ENCODE results near the gene LDHD.
"Not testable (repeated sequence)": the region's sequence is repeated elsewhere in the genome, so short reads cannot be mapped to it uniquely, and the experiment has no call there.

Gene LDHD

DNA sequence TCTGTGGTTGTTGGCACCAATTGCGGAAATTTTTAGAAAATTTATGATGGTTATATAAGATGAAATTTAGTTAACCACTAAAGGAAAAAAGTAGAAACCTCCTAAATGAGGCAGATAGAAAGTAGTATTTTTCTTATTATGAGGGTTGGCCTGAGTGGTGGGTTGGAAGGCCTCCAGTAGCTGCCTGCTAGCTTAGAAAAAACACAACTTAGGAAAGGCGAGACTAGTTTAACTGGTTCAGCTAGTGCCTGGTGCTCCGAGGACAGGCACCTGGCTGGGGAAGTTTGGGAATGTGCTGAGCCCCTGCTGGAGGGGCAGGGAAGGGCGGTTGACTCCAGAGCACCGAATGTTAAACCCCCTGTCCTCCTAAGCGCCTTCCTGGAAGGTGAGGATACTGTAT is 19.9 kb downstream of the LDHD start:
- Histone ChIP-seq H3K27ac (ENCODE audit: low read length) (no peak overlapping the region), H3K36me3 (ENCODE audit: insufficient read depth, low read depth, low read length) (peaks cover 9% of the 10 kb centered on the region; the same call in 1 of the 2 replicates), H3K9me3 (ENCODE audit: insufficient read depth, low read depth, low read length) (no peaks in the 10 kb centered on the region), H3K4me3 (ENCODE audit: low read length) (no peak overlapping the region), H3K9ac (ENCODE audit: low read depth, low read length) (peak overlapping the region; percentile 30; the same call in 1 of the 2 replicates), H3K4me1 (ENCODE audit: insufficient read depth, low read length) (peaks cover 51% of the 10 kb centered on the region), H3K27me3 (ENCODE audit: insufficient read depth, low read length) (no peaks in the 10 kb centered on the region)

DNA sequence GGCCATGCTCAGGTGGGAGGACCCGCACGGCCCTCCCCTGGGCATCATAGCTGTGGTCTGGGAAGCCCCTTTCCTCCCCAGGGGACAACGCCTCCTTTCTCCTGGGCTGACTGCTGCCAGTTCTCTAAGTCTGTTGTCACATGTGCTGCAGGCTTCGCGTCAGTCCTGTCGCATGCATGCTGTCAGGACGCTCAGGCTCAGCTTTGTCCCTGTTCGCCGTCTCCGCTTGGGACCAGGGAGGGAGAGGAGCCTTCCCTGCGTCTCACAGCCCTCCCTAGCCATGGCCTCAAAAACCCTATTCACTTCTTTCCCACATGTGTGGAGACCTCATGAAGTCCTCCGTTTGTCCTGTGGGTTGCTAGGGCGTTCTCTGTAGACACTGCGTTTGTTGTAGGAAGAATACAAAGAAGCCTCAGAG is 21.4 kb downstream of the LDHD start:
- no peak overlapping the region for H3K4me3 ChIP-seq (ENCODE audit: low read length)
- no peak overlapping the region for H3K27ac ChIP-seq (ENCODE audit: low read length)
- H3K9me3 ChIP-seq (ENCODE audit: insufficient read depth, low read depth, low read length): no peaks in the 10 kb centered on the region
- peaks cover 47% of the 10 kb centered on the region for H3K4me1 ChIP-seq (ENCODE audit: insufficient read depth, low read length)
- no peak overlapping the region for H3K9ac ChIP-seq (ENCODE audit: low read depth, low read length)
- peaks cover 9% of the 10 kb centered on the region; the same call in 1 of the 2 replicates for H3K36me3 ChIP-seq (ENCODE audit: insufficient read depth, low read depth, low read length)
- no peaks in the 10 kb centered on the region for H3K27me3 ChIP-seq (ENCODE audit: insufficient read depth, low read length)

DNA sequence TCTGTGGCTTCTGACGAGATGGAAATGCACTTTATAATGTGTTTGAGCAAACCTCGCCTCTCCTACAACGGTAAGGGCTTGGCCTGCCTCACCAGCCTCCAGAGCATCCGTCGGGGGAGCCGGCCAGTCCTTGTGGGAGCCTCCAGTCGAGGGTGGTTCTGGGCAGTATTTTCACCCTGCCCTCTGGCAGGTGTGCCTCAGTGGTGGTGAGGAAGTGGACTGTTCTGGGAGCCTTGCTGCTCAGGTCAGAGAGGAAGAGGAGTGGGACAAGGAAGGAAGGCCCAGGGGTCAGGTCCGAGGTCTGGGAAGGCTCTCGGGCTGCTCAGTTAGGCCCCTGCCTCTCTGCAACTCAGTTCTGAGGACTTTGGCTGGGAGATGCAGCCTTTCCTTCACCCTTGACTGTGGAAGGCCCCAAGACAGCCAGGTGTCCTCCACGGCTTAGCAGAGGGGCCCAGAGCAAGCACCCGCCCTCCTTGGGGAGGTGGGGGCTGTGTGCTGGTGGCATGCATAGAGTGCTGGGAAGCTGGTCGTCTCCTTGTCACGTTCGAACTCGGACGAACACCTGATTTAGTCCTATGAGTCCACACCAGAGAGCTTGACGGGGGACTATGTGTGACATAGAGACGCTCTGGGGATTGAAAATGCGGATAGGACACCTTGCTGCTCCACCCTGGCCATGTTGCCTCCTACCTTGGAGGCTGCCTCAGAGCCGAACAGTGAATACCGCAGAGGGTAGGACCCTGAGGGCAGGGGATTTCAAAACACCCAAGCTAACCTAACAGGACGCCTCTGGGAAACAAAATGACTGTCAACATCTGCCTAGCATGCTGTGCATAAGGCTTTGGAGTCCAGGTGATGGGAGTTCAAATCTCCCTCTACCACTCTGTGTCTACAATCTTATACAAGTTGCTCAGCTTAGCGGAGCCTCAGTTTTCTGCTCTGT is 22.7 kb downstream of the LDHD start:
- Histone ChIP-seq H3K9me3 (ENCODE audit: insufficient read depth, low read depth, low read length) (no peaks in the 10 kb centered on the region), H3K36me3 (ENCODE audit: insufficient read depth, low read depth, low read length) (peaks cover 9% of the 10 kb centered on the region; the same call in 1 of the 2 replicates), H3K27ac (ENCODE audit: low read length) (no peak overlapping the region), H3K4me3 (ENCODE audit: low read length) (no peak overlapping the region), H3K4me1 (ENCODE audit: insufficient read depth, low read length) (peaks cover 34% of the 10 kb centered on the region), H3K9ac (ENCODE audit: low read depth, low read length) (no peak overlapping the region), H3K27me3 (ENCODE audit: insufficient read depth, low read length) (no peaks in the 10 kb centered on the region)

DNA sequence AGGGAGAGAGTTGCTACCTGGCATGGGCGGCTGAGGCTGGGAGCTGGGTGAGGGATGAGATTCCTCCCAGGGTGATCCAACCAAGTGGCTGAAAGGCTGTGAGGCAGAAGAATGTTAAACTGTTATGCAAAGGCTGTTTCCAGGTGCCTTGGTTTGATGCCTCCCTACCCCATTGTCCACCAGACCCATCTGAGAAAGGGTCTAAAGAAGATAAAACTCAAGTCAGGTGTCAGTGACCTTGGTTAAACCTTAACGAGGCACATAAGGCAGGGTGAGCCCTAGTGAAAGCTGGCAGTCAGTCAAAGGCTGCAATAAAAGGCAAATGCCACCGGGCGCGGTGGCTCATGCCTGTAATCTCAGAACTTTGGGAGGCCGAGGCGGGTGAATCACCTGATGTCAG is 23.8 kb downstream of the LDHD start:
- Histone ChIP-seq H3K27me3 (ENCODE audit: insufficient read depth, low read length) (no peaks in the 10 kb centered on the region), H3K4me1 (ENCODE audit: insufficient read depth, low read length) (peaks cover 23% of the 10 kb centered on the region), H3K27ac (ENCODE audit: low read length) (no peak overlapping the region), H3K9ac (ENCODE audit: low read depth, low read length) (no peak overlapping the region), H3K4me3 (ENCODE audit: low read length) (no peak overlapping the region), H3K9me3 (ENCODE audit: insufficient read depth, low read depth, low read length) (no peaks in the 10 kb centered on the region), H3K36me3 (ENCODE audit: insufficient read depth, low read depth, low read length) (peaks cover 9% of the 10 kb centered on the region; the same call in 1 of the 2 replicates)

DNA sequence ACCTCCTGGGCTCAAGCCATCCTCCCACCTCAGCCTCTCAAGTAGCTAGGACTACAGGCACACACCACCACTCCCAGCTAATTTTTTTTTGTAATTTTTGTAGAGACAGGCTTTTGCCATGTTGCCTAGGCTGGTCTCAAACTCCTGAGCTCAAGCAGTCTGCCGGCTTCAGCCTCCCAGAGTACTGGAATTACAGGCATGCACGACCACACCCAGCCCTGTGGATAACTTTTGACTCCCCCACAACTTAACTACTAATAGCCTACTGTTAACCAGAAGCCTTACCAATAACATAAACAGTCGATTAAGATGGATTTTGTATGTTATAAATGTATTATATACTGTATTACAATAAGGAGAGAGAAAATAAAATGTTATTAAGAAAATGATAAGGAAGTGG is 25.0 kb downstream of the LDHD start:
- H3K4me1 ChIP-seq (ENCODE audit: insufficient read depth, low read length): peaks cover 19% of the 10 kb centered on the region
- H3K4me3 ChIP-seq (ENCODE audit: low read length); H3K9ac ChIP-seq (ENCODE audit: low read depth, low read length); H3K27me3 ChIP-seq (ENCODE audit: insufficient read depth, low read length); H3K27ac ChIP-seq (ENCODE audit: low read length); H3K9me3 ChIP-seq (ENCODE audit: insufficient read depth, low read depth, low read length); H3K36me3 ChIP-seq (ENCODE audit: insufficient read depth, low read depth, low read length): not testable (repeated sequence)

DNA sequence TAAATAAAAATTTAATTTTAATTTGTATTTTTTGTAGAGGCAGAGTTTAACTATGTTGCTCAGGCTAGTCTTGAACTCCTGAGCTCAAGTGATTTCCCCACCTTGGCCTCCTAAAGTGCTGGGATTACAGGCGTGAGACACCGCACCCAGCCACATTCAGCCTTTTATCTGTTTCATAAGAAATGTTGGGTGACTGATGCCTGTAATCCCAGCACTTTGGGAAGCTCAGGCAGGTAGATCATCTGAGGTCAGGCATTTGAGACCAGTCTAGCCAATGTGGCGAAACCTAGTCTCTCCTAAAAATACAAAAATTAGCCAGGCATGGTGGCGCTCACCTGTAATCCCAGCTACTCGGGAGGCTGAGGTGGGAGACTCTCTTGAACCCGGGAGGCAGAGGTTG is 25.7 kb downstream of the LDHD start:
- not testable (repeated sequence) for H3K27ac ChIP-seq (ENCODE audit: low read length); H3K27me3 ChIP-seq (ENCODE audit: insufficient read depth, low read length); H3K9ac ChIP-seq (ENCODE audit: low read depth, low read length); H3K9me3 ChIP-seq (ENCODE audit: insufficient read depth, low read depth, low read length); H3K4me3 ChIP-seq (ENCODE audit: low read length); H3K36me3 ChIP-seq (ENCODE audit: insufficient read depth, low read depth, low read length)
- peaks cover 12% of the 10 kb centered on the region for H3K4me1 ChIP-seq (ENCODE audit: insufficient read depth, low read length)

DNA sequence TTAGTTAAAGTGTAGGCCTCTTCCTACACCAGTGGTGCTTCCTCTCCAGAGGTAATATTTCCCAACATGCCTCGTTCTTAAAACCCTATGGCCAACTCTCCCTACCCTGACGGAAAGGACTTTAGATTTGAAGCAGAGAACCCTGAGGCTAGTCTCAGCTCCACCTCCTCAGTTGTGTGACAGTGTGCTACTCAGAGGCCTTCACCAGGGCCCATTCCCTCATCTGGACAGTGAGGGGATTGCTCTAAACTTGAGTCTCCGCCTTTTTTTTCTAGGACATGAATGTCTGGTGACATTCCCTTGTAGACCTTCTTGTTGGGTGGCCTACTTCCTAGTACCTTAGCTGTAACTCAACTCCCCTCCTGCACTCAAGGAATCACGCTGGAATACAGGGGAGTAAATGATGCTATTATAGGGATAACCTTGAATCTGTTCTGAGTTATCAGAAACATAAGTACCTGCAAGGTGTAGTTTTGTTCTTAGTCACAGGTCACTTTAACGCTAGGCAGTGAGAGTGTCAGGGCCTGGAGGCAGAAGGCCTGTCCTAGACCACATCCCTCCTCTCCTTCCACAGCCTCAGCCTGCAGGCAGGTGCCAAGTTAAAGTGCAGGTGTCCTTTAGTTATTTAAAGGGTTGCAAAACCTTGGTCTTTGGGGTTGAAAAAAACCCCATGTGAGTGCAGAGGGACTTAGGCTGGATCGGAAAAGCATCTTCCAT is 26.9 kb downstream of the LDHD start:
- Histone ChIP-seq H3K27me3 (ENCODE audit: insufficient read depth, low read length) (no peaks in the 10 kb centered on the region), H3K4me3 (ENCODE audit: low read length) (no peak overlapping the region), H3K4me1 (ENCODE audit: insufficient read depth, low read length) (peaks cover 12% of the 10 kb centered on the region), H3K36me3 (ENCODE audit: insufficient read depth, low read depth, low read length) (peaks cover 4% of the 10 kb centered on the region; the same call in 1 of the 2 replicates), H3K9me3 (ENCODE audit: insufficient read depth, low read depth, low read length) (no peaks in the 10 kb centered on the region), H3K9ac (ENCODE audit: low read depth, low read length) (no peak overlapping the region), H3K27ac (ENCODE audit: low read length) (no peak overlapping the region)

DNA sequence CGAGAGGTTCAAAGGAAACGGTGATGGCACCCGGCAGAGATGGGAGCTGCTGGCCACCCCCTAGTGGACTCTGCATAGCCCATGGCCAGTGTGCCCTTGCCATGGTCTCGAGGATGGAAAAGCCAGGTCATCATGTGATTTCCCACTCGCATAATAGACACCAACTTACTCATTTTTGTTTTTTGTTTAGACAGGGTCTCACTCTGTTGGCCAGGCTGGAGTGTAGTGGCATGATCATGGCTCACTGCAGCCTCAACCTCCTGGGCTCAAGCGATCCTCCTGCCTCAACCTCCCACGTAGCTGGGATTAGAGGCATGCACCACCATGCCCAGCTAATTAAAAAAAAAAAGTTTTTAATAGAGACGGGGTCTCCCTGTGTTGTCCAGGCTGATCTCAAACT is 27.6 kb downstream of the LDHD start:
- no peaks in the 10 kb centered on the region for H3K27me3 ChIP-seq (ENCODE audit: insufficient read depth, low read length)
- H3K4me1 ChIP-seq (ENCODE audit: insufficient read depth, low read length): peaks cover 12% of the 10 kb centered on the region
- H3K27ac ChIP-seq (ENCODE audit: low read length): no peak overlapping the region
- no peak overlapping the region for H3K4me3 ChIP-seq (ENCODE audit: low read length)
- no peak overlapping the region for H3K9ac ChIP-seq (ENCODE audit: low read depth, low read length)
- H3K36me3 ChIP-seq (ENCODE audit: insufficient read depth, low read depth, low read length): 0 out of 2 replicates have a peak, but pooled peaks cover 2% of the 10 kb centered on the region
- H3K9me3 ChIP-seq (ENCODE audit: insufficient read depth, low read depth, low read length): no peaks in the 10 kb centered on the region

DNA sequence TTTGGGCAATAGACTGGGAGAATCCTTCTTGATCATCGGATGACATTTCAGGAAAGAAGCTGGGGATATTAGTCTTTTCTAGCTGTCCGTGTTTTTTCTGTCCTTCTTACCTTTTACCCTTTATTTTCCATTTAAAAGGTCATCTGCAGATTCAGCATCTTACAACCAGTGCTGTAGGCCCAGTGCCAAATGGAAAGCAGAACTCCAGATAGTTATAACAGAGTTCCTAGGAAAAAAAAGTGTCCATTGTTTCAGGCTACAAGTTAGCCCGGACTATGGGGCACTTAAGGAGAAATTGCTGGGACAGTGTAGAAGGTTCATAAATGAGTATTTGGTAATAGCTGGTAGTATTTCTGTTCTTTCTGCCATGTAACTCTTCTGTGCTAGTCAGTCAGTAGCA is 28.4 kb downstream of the LDHD start:
- Histone ChIP-seq H3K9me3 (ENCODE audit: insufficient read depth, low read depth, low read length) (no peaks in the 10 kb centered on the region), H3K27ac (ENCODE audit: low read length) (no peak overlapping the region), H3K4me1 (ENCODE audit: insufficient read depth, low read length) (peaks cover 18% of the 10 kb centered on the region), H3K9ac (ENCODE audit: low read depth, low read length) (no peak overlapping the region), H3K4me3 (ENCODE audit: low read length) (no peak overlapping the region), H3K27me3 (ENCODE audit: insufficient read depth, low read length) (no peaks in the 10 kb centered on the region), H3K36me3 (ENCODE audit: insufficient read depth, low read depth, low read length) (0 out of 2 replicates have a peak, but pooled peaks cover 2% of the 10 kb centered on the region)

DNA sequence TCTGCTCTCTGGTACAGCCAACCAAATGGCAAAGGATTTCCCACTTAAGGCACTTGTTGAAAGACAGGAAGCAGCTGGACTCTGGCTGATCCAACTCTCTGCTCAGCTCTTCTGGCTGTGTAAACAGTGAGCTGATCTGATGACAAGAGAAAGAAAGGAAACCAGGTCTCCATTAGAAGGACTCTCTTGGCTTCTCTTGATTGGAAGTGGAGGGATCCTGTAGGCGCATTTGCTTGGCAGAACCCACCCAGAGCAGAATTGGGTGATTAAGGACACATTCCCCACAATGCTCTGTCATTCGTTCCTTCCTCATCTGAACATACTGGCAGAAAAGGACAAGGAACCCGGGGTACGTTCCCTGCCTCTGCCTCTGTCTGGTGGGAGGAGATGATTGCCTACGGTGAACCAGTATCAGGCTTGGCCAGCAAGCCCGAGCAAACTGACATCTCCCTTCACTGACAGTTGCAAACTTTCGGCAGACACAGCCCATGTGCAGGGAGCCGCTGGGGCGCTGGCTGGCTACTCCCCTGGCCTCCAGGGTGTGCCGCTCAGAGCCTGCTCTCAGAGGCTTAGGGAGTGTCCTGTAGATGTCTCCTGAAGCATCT is 29.1 kb downstream of the LDHD start:
- Histone ChIP-seq H3K36me3 (ENCODE audit: insufficient read depth, low read depth, low read length) (0 out of 2 replicates have a peak, but pooled peaks cover 2% of the 10 kb centered on the region), H3K4me1 (ENCODE audit: insufficient read depth, low read length) (peaks cover 15% of the 10 kb centered on the region), H3K9me3 (ENCODE audit: insufficient read depth, low read depth, low read length) (no peaks in the 10 kb centered on the region), H3K27ac (ENCODE audit: low read length) (no peak overlapping the region), H3K4me3 (ENCODE audit: low read length) (no peak overlapping the region), H3K9ac (ENCODE audit: low read depth, low read length) (no peak overlapping the region), H3K27me3 (ENCODE audit: insufficient read depth, low read length) (no peaks in the 10 kb centered on the region)

DNA sequence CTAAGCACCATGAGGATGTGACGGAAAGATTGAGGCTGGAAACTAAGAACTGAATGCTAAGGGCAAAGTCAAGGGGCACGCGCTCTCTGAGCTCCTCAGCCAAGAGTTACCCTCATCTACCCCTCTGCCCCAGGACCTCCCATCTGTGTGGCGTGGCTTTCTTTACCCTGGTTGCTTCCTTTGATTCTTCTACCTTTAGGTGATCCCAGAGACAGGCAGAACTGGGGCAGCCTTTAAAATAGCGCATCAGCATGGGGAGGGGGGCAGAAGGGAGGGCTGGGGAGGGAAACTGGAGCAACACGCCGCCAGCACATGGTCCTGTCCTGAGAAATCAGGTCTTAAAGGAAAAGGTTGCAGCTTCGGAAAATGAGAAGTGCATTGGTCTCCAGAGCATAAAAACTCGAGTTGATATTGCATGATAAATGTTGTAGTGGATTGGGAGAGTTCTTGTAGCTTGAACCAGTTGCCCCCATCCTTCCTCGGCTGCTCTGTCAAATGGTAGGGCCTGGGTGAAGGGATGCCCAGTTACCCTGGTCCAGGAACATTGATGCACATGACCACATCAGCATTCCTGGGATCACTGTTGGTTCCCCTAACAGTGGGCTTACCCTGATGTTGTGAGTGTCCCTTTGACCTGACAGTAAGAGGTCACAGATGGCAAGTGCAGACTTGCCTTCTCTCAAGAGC is 29.7 kb downstream of the LDHD start:
- no peak overlapping the region for H3K4me3 ChIP-seq (ENCODE audit: low read length)
- no peak overlapping the region for H3K9ac ChIP-seq (ENCODE audit: low read depth, low read length)
- 0 out of 2 replicates have a peak, but pooled peaks cover 2% of the 10 kb centered on the region for H3K36me3 ChIP-seq (ENCODE audit: insufficient read depth, low read depth, low read length)
- peaks cover 11% of the 10 kb centered on the region; the same call in 1 of the 2 replicates for H3K4me1 ChIP-seq (ENCODE audit: insufficient read depth, low read length)
- no peak overlapping the region for H3K27ac ChIP-seq (ENCODE audit: low read length)
- H3K27me3 ChIP-seq (ENCODE audit: insufficient read depth, low read length): no peaks in the 10 kb centered on the region
- H3K9me3 ChIP-seq (ENCODE audit: insufficient read depth, low read depth, low read length): no peaks in the 10 kb centered on the region
